ENCODE results near the gene NSMCE1.

DNA sequence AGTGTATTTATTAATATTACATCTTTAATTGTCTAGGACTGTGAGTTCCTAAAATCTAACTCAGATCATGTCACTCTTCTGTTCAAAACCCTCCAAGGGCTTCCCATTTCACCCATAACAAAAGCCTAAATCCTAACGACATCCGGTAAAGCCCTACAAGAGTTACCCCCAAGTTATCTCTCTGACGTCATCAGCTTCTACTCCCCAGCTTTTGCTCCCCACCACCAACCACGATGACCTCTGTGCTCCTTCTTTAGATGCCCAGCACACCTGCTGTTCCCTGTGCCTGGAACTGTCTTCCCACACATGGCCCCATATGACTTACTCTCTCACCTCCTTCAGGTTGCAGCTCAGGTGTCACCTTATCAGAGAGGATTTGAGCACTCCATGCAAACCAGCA, 71.6 kb downstream of the NSMCE1 start:
- TF ChIP-seq, protein P1, sequence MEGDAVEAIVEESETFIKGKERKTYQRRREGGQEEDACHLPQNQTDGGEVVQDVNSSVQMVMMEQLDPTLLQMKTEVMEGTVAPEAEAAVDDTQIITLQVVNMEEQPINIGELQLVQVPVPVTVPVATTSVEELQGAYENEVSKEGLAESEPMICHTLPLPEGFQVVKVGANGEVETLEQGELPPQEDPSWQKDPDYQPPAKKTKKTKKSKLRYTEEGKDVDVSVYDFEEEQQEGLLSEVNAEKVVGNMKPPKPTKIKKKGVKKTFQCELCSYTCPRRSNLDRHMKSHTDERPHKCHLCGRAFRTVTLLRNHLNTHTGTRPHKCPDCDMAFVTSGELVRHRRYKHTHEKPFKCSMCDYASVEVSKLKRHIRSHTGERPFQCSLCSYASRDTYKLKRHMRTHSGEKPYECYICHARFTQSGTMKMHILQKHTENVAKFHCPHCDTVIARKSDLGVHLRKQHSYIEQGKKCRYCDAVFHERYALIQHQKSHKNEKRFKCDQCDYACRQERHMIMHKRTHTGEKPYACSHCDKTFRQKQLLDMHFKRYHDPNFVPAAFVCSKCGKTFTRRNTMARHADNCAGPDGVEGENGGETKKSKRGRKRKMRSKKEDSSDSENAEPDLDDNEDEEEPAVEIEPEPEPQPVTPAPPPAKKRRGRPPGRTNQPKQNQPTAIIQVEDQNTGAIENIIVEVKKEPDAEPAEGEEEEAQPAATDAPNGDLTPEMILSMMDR (IDR thresholded peaks at IDR 0.05 in 8 of 11, conservative IDR thresholded peaks at IDR 0.05 in 3 of 11), result no peak
- TF ChIP-seq POLR2A (IDR thresholded peaks at IDR 0.05), result no peak
- no peak for TF ChIP-seq POLR2AphosphoS5 (IDR thresholded peaks at IDR 0.05)

All from spleen (tissue), 7 donors.